Spleen (tissue), 7 donors: Measurements from ENCODE around the gene SEC24D.

Source experiments
- POLR2A ChIP-seq, 3 donors: fragments of 450-650 bp; IDR thresholded peaks; one replicate each; pipeline ENCODE4 v1.5.1; 2017; ENCODE audit warnings: antibody characterized with exemption in 3 of 3, mild to moderate bottlenecking in 1 of 3
- TF ChIP-seq, protein P1 (sequence below), 11 experiments: fragments of 200-600 bp in 7 of 11; fragments of 450-650 bp in 4 of 11; sonication (generic) in 4 of 11; IDR thresholded peaks in 8 of 11; conservative IDR thresholded peaks in 3 of 11; 1 replicate in 7 of 11; 2 replicates in 4 of 11; pipeline versions ENCODE4 v1.4.0 to v1.8.0; 2016 to 2021; ENCODE audit warnings: antibody characterized with exemption in 11 of 11, inconsistent platforms in 4 of 11, mild to moderate bottlenecking in 1 of 11
- donor health status: DM: no; HTN: no; CAD: no; lungs with moderate emphysema.
- donor health status: DM: no; HTN: no; CAD: no.
- donor health status: DM: no; HTN: no; CAD: no.

DNA sequence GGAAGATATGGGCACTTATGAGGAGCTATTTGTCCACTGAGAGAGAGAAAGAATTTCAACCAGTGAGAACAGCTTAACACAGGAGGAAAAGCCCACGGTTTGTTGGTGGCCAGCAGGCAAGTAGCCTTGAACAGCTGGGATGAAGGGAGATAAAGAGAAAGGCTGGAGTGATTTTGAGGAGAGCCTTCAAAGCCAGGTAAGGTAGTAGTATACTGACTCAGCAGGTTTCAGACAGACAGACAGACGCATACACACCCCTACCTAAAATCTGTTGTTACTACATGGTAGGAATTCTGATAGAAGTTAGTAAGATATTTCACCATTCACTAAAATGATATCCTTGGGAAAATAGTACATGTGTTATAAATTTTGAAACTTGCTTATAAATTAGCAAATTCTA, 60.5 kb downstream of the SEC24D start:
- TF ChIP-seq, protein P1, sequence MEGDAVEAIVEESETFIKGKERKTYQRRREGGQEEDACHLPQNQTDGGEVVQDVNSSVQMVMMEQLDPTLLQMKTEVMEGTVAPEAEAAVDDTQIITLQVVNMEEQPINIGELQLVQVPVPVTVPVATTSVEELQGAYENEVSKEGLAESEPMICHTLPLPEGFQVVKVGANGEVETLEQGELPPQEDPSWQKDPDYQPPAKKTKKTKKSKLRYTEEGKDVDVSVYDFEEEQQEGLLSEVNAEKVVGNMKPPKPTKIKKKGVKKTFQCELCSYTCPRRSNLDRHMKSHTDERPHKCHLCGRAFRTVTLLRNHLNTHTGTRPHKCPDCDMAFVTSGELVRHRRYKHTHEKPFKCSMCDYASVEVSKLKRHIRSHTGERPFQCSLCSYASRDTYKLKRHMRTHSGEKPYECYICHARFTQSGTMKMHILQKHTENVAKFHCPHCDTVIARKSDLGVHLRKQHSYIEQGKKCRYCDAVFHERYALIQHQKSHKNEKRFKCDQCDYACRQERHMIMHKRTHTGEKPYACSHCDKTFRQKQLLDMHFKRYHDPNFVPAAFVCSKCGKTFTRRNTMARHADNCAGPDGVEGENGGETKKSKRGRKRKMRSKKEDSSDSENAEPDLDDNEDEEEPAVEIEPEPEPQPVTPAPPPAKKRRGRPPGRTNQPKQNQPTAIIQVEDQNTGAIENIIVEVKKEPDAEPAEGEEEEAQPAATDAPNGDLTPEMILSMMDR (IDR thresholded peaks at IDR 0.05 in 8 of 11, conservative IDR thresholded peaks at IDR 0.05 in 3 of 11), result no peak
- TF ChIP-seq POLR2A (IDR thresholded peaks at IDR 0.05), result no peak
